ENCODE data around the gene ITPR1. TPM values are rescaled to one million over a fixed set of nuclear protein-coding genes. Genes with fewer than 3 reads are reported as not detected.

The ITPR1 gene
- total and polyA plus RNA-seq, 2 experiments from 2014 or later: 6.8 to 21.0 TPM

GRCh38 chr3:4711680-4711992 is 218.5 kb downstream of the ITPR1 start:
- H3K27me3 Mint-ChIP-seq (ENCODE audit: insufficient read depth, low read depth, poor library complexity): no peaks in the 10 kb centered on the region
- Histone ChIP-seq H4K20me1 (replicated peaks; ENCODE audit: insufficient read depth) (no peaks in the 10 kb centered on the region), H3K4me2 (no peak overlapping the region), H3K4me1 (ENCODE audit: insufficient read depth) (peaks cover 33% of the 10 kb centered on the region), H3F3A (replicated peaks; ENCODE audit: low read depth) (no peaks in the 10 kb centered on the region), H3K9me2 (ENCODE audit: insufficient read depth) (no peaks in the 10 kb centered on the region), H2AFZ (no peak overlapping the region), H3K27ac (ENCODE audit: low read depth) (no peak overlapping the region), H3K79me2 (replicated peaks; ENCODE audit: insufficient read depth) (no peaks in the 10 kb centered on the region), H3K4me3 (no peak overlapping the region), H3K36me3 (ENCODE audit: insufficient read depth) (no peaks in the 10 kb centered on the region), H3K27me3 (ENCODE audit: insufficient read depth) (no peaks in the 10 kb centered on the region)
- TF ChIP-seq, protein P1, sequence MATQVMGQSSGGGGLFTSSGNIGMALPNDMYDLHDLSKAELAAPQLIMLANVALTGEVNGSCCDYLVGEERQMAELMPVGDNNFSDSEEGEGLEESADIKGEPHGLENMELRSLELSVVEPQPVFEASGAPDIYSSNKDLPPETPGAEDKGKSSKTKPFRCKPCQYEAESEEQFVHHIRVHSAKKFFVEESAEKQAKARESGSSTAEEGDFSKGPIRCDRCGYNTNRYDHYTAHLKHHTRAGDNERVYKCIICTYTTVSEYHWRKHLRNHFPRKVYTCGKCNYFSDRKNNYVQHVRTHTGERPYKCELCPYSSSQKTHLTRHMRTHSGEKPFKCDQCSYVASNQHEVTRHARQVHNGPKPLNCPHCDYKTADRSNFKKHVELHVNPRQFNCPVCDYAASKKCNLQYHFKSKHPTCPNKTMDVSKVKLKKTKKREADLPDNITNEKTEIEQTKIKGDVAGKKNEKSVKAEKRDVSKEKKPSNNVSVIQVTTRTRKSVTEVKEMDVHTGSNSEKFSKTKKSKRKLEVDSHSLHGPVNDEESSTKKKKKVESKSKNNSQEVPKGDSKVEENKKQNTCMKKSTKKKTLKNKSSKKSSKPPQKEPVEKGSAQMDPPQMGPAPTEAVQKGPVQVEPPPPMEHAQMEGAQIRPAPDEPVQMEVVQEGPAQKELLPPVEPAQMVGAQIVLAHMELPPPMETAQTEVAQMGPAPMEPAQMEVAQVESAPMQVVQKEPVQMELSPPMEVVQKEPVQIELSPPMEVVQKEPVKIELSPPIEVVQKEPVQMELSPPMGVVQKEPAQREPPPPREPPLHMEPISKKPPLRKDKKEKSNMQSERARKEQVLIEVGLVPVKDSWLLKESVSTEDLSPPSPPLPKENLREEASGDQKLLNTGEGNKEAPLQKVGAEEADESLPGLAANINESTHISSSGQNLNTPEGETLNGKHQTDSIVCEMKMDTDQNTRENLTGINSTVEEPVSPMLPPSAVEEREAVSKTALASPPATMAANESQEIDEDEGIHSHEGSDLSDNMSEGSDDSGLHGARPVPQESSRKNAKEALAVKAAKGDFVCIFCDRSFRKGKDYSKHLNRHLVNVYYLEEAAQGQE (IDR thresholded peaks at IDR 0.05; ENCODE audit: unreplicated experiment): no peak
- TF ChIP-seq NANOG (IDR thresholded peaks at IDR 0.05; ENCODE audit: borderline replicate concordance) (no peak), EZH2 (IDR thresholded peaks at IDR 0.05; ENCODE audit: low read depth, unreplicated experiment) (no peak), EZH2phosphoT487 (IDR thresholded peaks at IDR 0.05; ENCODE audit: unreplicated experiment) (no peak)
- TF ChIP-seq, protein P2, sequence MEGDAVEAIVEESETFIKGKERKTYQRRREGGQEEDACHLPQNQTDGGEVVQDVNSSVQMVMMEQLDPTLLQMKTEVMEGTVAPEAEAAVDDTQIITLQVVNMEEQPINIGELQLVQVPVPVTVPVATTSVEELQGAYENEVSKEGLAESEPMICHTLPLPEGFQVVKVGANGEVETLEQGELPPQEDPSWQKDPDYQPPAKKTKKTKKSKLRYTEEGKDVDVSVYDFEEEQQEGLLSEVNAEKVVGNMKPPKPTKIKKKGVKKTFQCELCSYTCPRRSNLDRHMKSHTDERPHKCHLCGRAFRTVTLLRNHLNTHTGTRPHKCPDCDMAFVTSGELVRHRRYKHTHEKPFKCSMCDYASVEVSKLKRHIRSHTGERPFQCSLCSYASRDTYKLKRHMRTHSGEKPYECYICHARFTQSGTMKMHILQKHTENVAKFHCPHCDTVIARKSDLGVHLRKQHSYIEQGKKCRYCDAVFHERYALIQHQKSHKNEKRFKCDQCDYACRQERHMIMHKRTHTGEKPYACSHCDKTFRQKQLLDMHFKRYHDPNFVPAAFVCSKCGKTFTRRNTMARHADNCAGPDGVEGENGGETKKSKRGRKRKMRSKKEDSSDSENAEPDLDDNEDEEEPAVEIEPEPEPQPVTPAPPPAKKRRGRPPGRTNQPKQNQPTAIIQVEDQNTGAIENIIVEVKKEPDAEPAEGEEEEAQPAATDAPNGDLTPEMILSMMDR (conservative IDR thresholded peaks at IDR 0.05; ENCODE audit: low read depth in 2 of 2): no peak
- ATAC-seq: peak; percentile 41
- no peak overlapping the region for H3K27ac Mint-ChIP-seq
- no peak overlapping the region for H3K4me3 Mint-ChIP-seq
- no peaks in the 10 kb centered on the region; the same call in 2 of the 3 replicates for H3K9me3 Mint-ChIP-seq
- peaks cover 44% of the 10 kb centered on the region for H3K4me1 Mint-ChIP-seq
- DNase-seq (ENCODE audit: low spot score): no peak
- peaks cover 3% of the 10 kb centered on the region; the same call in 2 of the 3 replicates for H3K36me3 Mint-ChIP-seq (ENCODE audit: low read depth)

- Mint-ChIP-seq H3K4me3 (no peak overlapping the region), H3K4me1 (peaks cover 40% of the 10 kb centered on the region), H3K27ac (no peak overlapping the region), H3K36me3 (ENCODE audit: low read depth) (peaks cover 2% of the 10 kb centered on the region; the same call in 2 of the 3 replicates), H3K27me3 (ENCODE audit: insufficient read depth, low read depth, poor library complexity) (peaks cover 3% of the 10 kb centered on the region), H3K9me3 (no peaks in the 10 kb centered on the region; the same call in 2 of the 3 replicates)
- Histone ChIP-seq H3K4me1 (ENCODE audit: insufficient read depth) (peaks cover 28% of the 10 kb centered on the region), H3K79me2 (replicated peaks; ENCODE audit: insufficient read depth) (no peaks in the 10 kb centered on the region), H3K9me2 (ENCODE audit: insufficient read depth) (no peaks in the 10 kb centered on the region), H3K4me3 (no peak overlapping the region), H3F3A (replicated peaks; ENCODE audit: low read depth) (no peaks in the 10 kb centered on the region), H2AFZ (no peak overlapping the region), H3K27ac (ENCODE audit: low read depth) (no peak overlapping the region), H4K20me1 (replicated peaks; ENCODE audit: insufficient read depth) (no peaks in the 10 kb centered on the region), H3K27me3 (ENCODE audit: insufficient read depth) (no peaks in the 10 kb centered on the region), H3K4me2 (no peak overlapping the region), H3K36me3 (ENCODE audit: insufficient read depth) (no peaks in the 10 kb centered on the region)
- ATAC-seq (no peak), DNase-seq (ENCODE audit: low spot score) (peak; percentile 51)
- TF ChIP-seq EZH2phosphoT487 (IDR thresholded peaks at IDR 0.05; ENCODE audit: unreplicated experiment) (no peak), NANOG (IDR thresholded peaks at IDR 0.05; ENCODE audit: borderline replicate concordance) (no peak), POLR2AphosphoS5 (IDR thresholded peaks at IDR 0.05; ENCODE audit: low read depth) (no peak), JUNB (IDR thresholded peaks at IDR 0.05; ENCODE audit: unreplicated experiment) (no peak), ZNF331 (CRISPR knock-in tag; IDR thresholded peaks at IDR 0.05; ENCODE audit: low read depth) (no peak), ZNF114 (CRISPR knock-in tag; IDR thresholded peaks at IDR 0.05) (no peak), EZH2 (IDR thresholded peaks at IDR 0.05; ENCODE audit: low read depth, unreplicated experiment) (no peak)
- TF ChIP-seq, protein P1 (IDR thresholded peaks at IDR 0.05; ENCODE audit: unreplicated experiment): no peak
- TF ChIP-seq, protein P3, sequence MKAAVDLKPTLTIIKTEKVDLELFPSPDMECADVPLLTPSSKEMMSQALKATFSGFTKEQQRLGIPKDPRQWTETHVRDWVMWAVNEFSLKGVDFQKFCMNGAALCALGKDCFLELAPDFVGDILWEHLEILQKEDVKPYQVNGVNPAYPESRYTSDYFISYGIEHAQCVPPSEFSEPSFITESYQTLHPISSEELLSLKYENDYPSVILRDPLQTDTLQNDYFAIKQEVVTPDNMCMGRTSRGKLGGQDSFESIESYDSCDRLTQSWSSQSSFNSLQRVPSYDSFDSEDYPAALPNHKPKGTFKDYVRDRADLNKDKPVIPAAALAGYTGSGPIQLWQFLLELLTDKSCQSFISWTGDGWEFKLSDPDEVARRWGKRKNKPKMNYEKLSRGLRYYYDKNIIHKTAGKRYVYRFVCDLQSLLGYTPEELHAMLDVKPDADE (IDR thresholded peaks at IDR 0.05): no peak
These were observed 219.0 kb downstream of the ITPR1 start for GRCh38 chr3:4712109-4712508.

All from GM23338 (cell line).